Naive thymus-derived CD4-positive, alpha-beta T cell (primary cell): ENCODE results near the gene KCNIP4. TPM values are rescaled to one million over a fixed set of nuclear protein-coding genes. Genes with fewer than 3 reads are reported as not detected.

Experiments
- ATAC-seq: fragments of 150-1000 bp; cut with Tn5 transposase; 2 replicates; pipeline ENCODE4 v1.10.0; 2021; ENCODE audit warnings: mild to moderate bottlenecking, moderate library complexity
- CTCF ChIA-PET: fragments of 350-600 bp; sonication (Branson Sonifier 250); formaldehyde crosslinking; loops from one replicate; lab custom pipeline; 2021; ENCODE audit warnings: antibody characterized with exemption; lab: Charles Lee
- POLR2A ChIA-PET: fragments of 350-600 bp; sonication (Branson Sonifier 250); formaldehyde crosslinking; loops from one replicate; lab custom pipeline; 2021; ENCODE audit warnings: antibody characterized with exemption, inconsistent platforms; lab: Charles Lee
- DNase-seq, 9 donors: peaks; one replicate each; pipeline versions ENCODE4 v3.0.0 to v3.0.0-alpha.2; 2020 to 2022; ENCODE audit warnings: mixed read lengths in 1 of 9
- H3K27ac ChIP-seq: one replicate; pipeline ENCODE4 v1.7.0; 2013; ENCODE audit warnings: mild to moderate bottlenecking, low read depth, low read length, moderate library complexity
- H3K27me3 ChIP-seq, 2 donors: one replicate each; pipeline ENCODE4 v1.7.0; 2013; ENCODE audit warnings: low read length in 2 of 2, mild to moderate bottlenecking in 2 of 2, moderate library complexity in 2 of 2; ENCODE audit not compliant: control insufficient read depth in 2 of 2, insufficient read depth in 2 of 2
- H3K36me3 ChIP-seq, 3 experiments: 1 replicate in 2 of 3; 2 replicates in 1 of 3; pipeline ENCODE4 v1.7.0; 2013; ENCODE audit warnings: low read length in 3 of 3, mild to moderate bottlenecking in 3 of 3, moderate library complexity in 1 of 3; ENCODE audit not compliant: insufficient read depth in 3 of 3, control insufficient read depth in 2 of 3
- H3K4me1 ChIP-seq, 2 donors: one replicate each; pipeline ENCODE4 v1.7.0; 2013; ENCODE audit warnings: low read length in 2 of 2, mild to moderate bottlenecking in 2 of 2, moderate library complexity in 1 of 2; ENCODE audit not compliant: control insufficient read depth in 2 of 2, insufficient read depth in 2 of 2
- H3K4me3 ChIP-seq: 2 replicates; pipeline ENCODE4 v1.7.0; 2013; ENCODE audit warnings: mild to moderate bottlenecking, low read length
- H3K9me3 ChIP-seq, 3 experiments: 1 replicate in 2 of 3; 2 replicates in 1 of 3; pipeline ENCODE4 v1.7.0; 2013; ENCODE audit warnings: low read length in 3 of 3; ENCODE audit not compliant: control insufficient read depth in 2 of 3
- H3K27ac Mint-ChIP-seq, 9 donors: one replicate each; pipeline ENCODE4 v1.8.0; 2020 to 2022; ENCODE audit warnings: mixed read lengths in 9 of 9, mild to moderate bottlenecking in 8 of 9, moderate library complexity in 5 of 9, inconsistent platforms in 2 of 9
- H3K27me3 Mint-ChIP-seq, 5 donors: one replicate each; pipeline ENCODE4 v1.8.0; 2021 to 2022; ENCODE audit warnings: mixed read lengths in 5 of 5, mild to moderate bottlenecking in 1 of 5
- H3K36me3 Mint-ChIP-seq, 5 donors: one replicate each; pipeline ENCODE4 v1.8.0; 2020 to 2022; ENCODE audit warnings: mixed read lengths in 5 of 5, mild to moderate bottlenecking in 3 of 5, inconsistent platforms in 1 of 5
- H3K4me1 Mint-ChIP-seq, 7 donors: one replicate each; pipeline ENCODE4 v1.8.0; 2020 to 2022; ENCODE audit warnings: mixed read lengths in 7 of 7, mild to moderate bottlenecking in 3 of 7, inconsistent platforms in 1 of 7
- H3K4me3 Mint-ChIP-seq, 10 donors: one replicate each; pipeline ENCODE4 v1.8.0; 2020 to 2022; ENCODE audit warnings: mild to moderate bottlenecking in 10 of 10, mixed read lengths in 10 of 10, moderate library complexity in 6 of 10, inconsistent platforms in 2 of 10
- H3K9me3 Mint-ChIP-seq, 11 donors: one replicate each; pipeline ENCODE4 v1.8.0; 2020 to 2022; ENCODE audit warnings: mixed read lengths in 11 of 11, mild to moderate bottlenecking in 4 of 11, inconsistent platforms in 1 of 11, moderate library complexity in 1 of 11
- intact Hi-C, 2 donors: fragments of 100-400 bp; cut with micrococcal nuclease; formaldehyde crosslinking; loops; one replicate each; pipeline ENCODE4 v1.15.1; 2023
- polyA plus RNA-seq, 2 donors: library from polyadenylated mRNA; unstranded; fragments of 300-500 nt; fragmentation: Illumina TruSeq; gene quantifications; one replicate each; pipeline ENCODE4 v1.2.3, GENCODE V29; 2021
- total RNA-seq, 6 experiments: library from RNA in 5 of 6; stranded (reverse) in 5 of 6; gene quantifications; 1 replicate in 5 of 6; 2 replicates in 1 of 6; pipeline ENCODE4 v1.2.3 and lab custom pipeline; 2021 to 2026

The KCNIP4 gene
- total and polyA plus RNA-seq, 7 experiments from 2014 or later: 0.29 TPM; not detected in 6

- H3K9me3 Mint-ChIP-seq: peaks cover 0 to 5% (median 2%) of the 10 kb centered on the region in 11 donors
- no peak overlapping the region for H3K27ac Mint-ChIP-seq
- no peaks in the 10 kb centered on the region for H3K36me3 ChIP-seq
- peaks cover 0 to 10% (median 0%) of the 10 kb centered on the region in 5 donors for H3K27me3 Mint-ChIP-seq
- H3K4me1 ChIP-seq: no peaks in the 10 kb centered on the region
- no peak overlapping the region for H3K4me3 ChIP-seq
- CTCF ChIA-PET: no interaction called here
- no peak overlapping the region for H3K27ac ChIP-seq
- DNase-seq: no peak
- H3K4me3 Mint-ChIP-seq: no peak overlapping the region
- no peak for ATAC-seq
- no peaks in the 10 kb centered on the region for H3K27me3 ChIP-seq
- POLR2A ChIA-PET: no interaction called here
- H3K4me1 Mint-ChIP-seq: no peaks in the 10 kb centered on the region
- intact Hi-C loops: no loop called here
- H3K9me3 ChIP-seq: no peaks in the 10 kb centered on the region
- peaks cover 0 to 3% (median 0%) of the 10 kb centered on the region in 5 donors for H3K36me3 Mint-ChIP-seq
These were observed 763.8 kb downstream of the KCNIP4 start for GRCh38 chr4:21184788-21185187.

- H3K4me1 Mint-ChIP-seq: no peaks in the 10 kb centered on the region
- H3K36me3 ChIP-seq: no peaks in the 10 kb centered on the region
- H3K9me3 Mint-ChIP-seq: peaks cover 0 to 8% (median 3%) of the 10 kb centered on the region in 11 donors
- ChIA-PET POLR2A (no interaction called here), CTCF (no interaction called here)
- H3K27me3 Mint-ChIP-seq: peaks cover 0 to 10% (median 0%) of the 10 kb centered on the region in 5 donors
- peaks cover 0 to 3% (median 0%) of the 10 kb centered on the region in 5 donors for H3K36me3 Mint-ChIP-seq
- H3K4me3 ChIP-seq: no peak overlapping the region
- ATAC-seq (no peak), DNase-seq (no peak)
- no peaks in the 10 kb centered on the region for H3K4me1 ChIP-seq
- intact Hi-C loops: no loop called here
- no peak overlapping the region for H3K4me3 Mint-ChIP-seq
- no peaks in the 10 kb centered on the region for H3K27me3 ChIP-seq
- no peak overlapping the region for H3K27ac Mint-ChIP-seq
- H3K27ac ChIP-seq: no peak overlapping the region
- H3K9me3 ChIP-seq: no peaks in the 10 kb centered on the region
These were observed 766.9 kb downstream of the KCNIP4 start for GRCh38 chr4:21181716-21182115.

- intact Hi-C loops: no loop called here
- Mint-ChIP-seq H3K9me3 (peaks cover 0 to 12% (median 5%) of the 10 kb centered on the region in 11 donors), H3K27ac (no peak overlapping the region), H3K27me3 (peaks cover 0 to 2% (median 0%) of the 10 kb centered on the region in 5 donors), H3K36me3 (no peaks in the 10 kb centered on the region), H3K4me3 (no peak overlapping the region), H3K4me1 (no peaks in the 10 kb centered on the region)
- POLR2A ChIA-PET: no interaction called here
- H3K27ac ChIP-seq: no peak overlapping the region
- no peak overlapping the region for H3K4me3 ChIP-seq
- no peaks in the 10 kb centered on the region for H3K36me3 ChIP-seq
- DNase-seq: no peak
- ATAC-seq: no peak
- no peaks in the 10 kb centered on the region for H3K27me3 ChIP-seq
- no peaks in the 10 kb centered on the region for H3K4me1 ChIP-seq
- CTCF ChIA-PET: no interaction called here
- peaks cover 0 to under 1% (median 0%) of the 10 kb centered on the region in 3 experiments for H3K9me3 ChIP-seq
These were observed 770.7 kb downstream of the KCNIP4 start for GRCh38 chr4:21177871-21178270.

GRCh38 chr4:21177092-21177491 lies 771.5 kb downstream of the KCNIP4 start:
- DNase-seq: no peak
- ChIA-PET POLR2A (no interaction called here), CTCF (no interaction called here)
- no peaks in the 10 kb centered on the region for H3K36me3 ChIP-seq
- Mint-ChIP-seq H3K4me3 (no peak overlapping the region), H3K4me1 (no peaks in the 10 kb centered on the region), H3K27me3 (no peaks in the 10 kb centered on the region), H3K9me3 (peaks cover 0 to 10% (median 5%) of the 10 kb centered on the region in 11 donors), H3K36me3 (no peaks in the 10 kb centered on the region), H3K27ac (no peak overlapping the region)
- no peaks in the 10 kb centered on the region for H3K27me3 ChIP-seq
- H3K4me1 ChIP-seq: no peaks in the 10 kb centered on the region
- intact Hi-C loops: no loop called here
- peaks cover 0 to 4% (median 0%) of the 10 kb centered on the region in 3 experiments for H3K9me3 ChIP-seq
- ATAC-seq: no peak
- H3K4me3 ChIP-seq: no peak overlapping the region
- H3K27ac ChIP-seq: no peak overlapping the region

- Histone ChIP-seq H3K27me3 (no peaks in the 10 kb centered on the region), H3K36me3 (no peaks in the 10 kb centered on the region), H3K9me3 (peaks cover 0 to 2% (median 0%) of the 10 kb centered on the region in 3 experiments), H3K27ac (no peak overlapping the region), H3K4me1 (no peaks in the 10 kb centered on the region), H3K4me3 (no peak overlapping the region)
- POLR2A ChIA-PET: no interaction called here
- Mint-ChIP-seq H3K4me1 (no peaks in the 10 kb centered on the region), H3K9me3 (peaks cover 0 to 3% (median 0%) of the 10 kb centered on the region in 11 donors), H3K27ac (no peak overlapping the region), H3K4me3 (no peak overlapping the region), H3K27me3 (no peaks in the 10 kb centered on the region), H3K36me3 (no peaks in the 10 kb centered on the region)
- ATAC-seq (no peak), DNase-seq (no peak)
- intact Hi-C loops: no loop called here
- CTCF ChIA-PET: no interaction called here
These were observed 780.9 kb downstream of the KCNIP4 start for GRCh38 chr4:21167711-21168110.

GRCh38 chr4:21155367-21155766 lies 793.2 kb downstream of the KCNIP4 start:
- intact Hi-C loops: no loop called here
- no peak for ATAC-seq

GRCh38 chr4:21139327-21139726 lies 809.2 kb downstream of the KCNIP4 start:
- CTCF ChIA-PET: no interaction called here
- H3K36me3 Mint-ChIP-seq: no peaks in the 10 kb centered on the region
- no peak overlapping the region for H3K4me3 Mint-ChIP-seq
- ATAC-seq: no peak
- no peaks in the 10 kb centered on the region for H3K27me3 Mint-ChIP-seq
- no peaks in the 10 kb centered on the region for H3K27me3 ChIP-seq
- H3K27ac ChIP-seq: no peak overlapping the region
- no peak for DNase-seq
- no peaks in the 10 kb centered on the region for H3K9me3 ChIP-seq
- H3K27ac Mint-ChIP-seq: no peak overlapping the region
- intact Hi-C loops: no loop called here
- POLR2A ChIA-PET: no interaction called here
- H3K4me1 ChIP-seq: no peaks in the 10 kb centered on the region
- H3K4me3 ChIP-seq: no peak overlapping the region
- peaks cover 0 to 17% (median 2%) of the 10 kb centered on the region in 11 donors for H3K9me3 Mint-ChIP-seq
- H3K4me1 Mint-ChIP-seq: no peaks in the 10 kb centered on the region
- H3K36me3 ChIP-seq: no peaks in the 10 kb centered on the region

More at GRCh38 chr4:21155367-21155766, 793.2 kb downstream of the KCNIP4 start:
- CTCF ChIA-PET: no interaction called here
- H3K4me1 Mint-ChIP-seq: no peaks in the 10 kb centered on the region
- no peaks in the 10 kb centered on the region for H3K36me3 ChIP-seq
- no peak overlapping the region for H3K27ac Mint-ChIP-seq
- POLR2A ChIA-PET: no interaction called here
- peaks cover 0 to 7% (median 0%) of the 10 kb centered on the region in 5 donors for H3K27me3 Mint-ChIP-seq
- no peak overlapping the region for H3K27ac ChIP-seq
- peaks cover 0 to 6% (median 0%) of the 10 kb centered on the region in 11 donors for H3K9me3 Mint-ChIP-seq
- no peak overlapping the region for H3K4me3 ChIP-seq
- H3K9me3 ChIP-seq: no peaks in the 10 kb centered on the region
- H3K4me1 ChIP-seq: no peaks in the 10 kb centered on the region
- no peak overlapping the region for H3K4me3 Mint-ChIP-seq
- no peak for DNase-seq
- no peaks in the 10 kb centered on the region for H3K36me3 Mint-ChIP-seq
- no peaks in the 10 kb centered on the region for H3K27me3 ChIP-seq
